ENCODE data around the gene SENP8.

Gene SENP8

GRCh38 chr15:72155635-72156616, 37.7 kb downstream of the SENP8 start:
- TF ChIP-seq EZH2phosphoT487 (IDR thresholded peaks at IDR 0.05; ENCODE audit: borderline replicate concordance) (no peak), CTCF (conservative IDR thresholded peaks at IDR 0.05; ENCODE audit: low read length) (peak; percentile 96)
- H3K79me2 ChIP-seq (ENCODE audit: insufficient read depth, low read length), result no peaks in the 10 kb centered on the region
- H2AFZ ChIP-seq (ENCODE audit: low read length), result peak overlapping the region; percentile 78
- no peaks in the 10 kb centered on the region for H4K20me1 ChIP-seq (ENCODE audit: insufficient read depth, low read length, poor library complexity, severe bottlenecking)
- peak overlapping the region; percentile 20 for H3K4me2 ChIP-seq (ENCODE audit: low read depth, low read length, poor library complexity, severe bottlenecking)
- H3K9me2 ChIP-seq (replicated peaks; ENCODE audit: low read depth, low read length), result no peaks in the 10 kb centered on the region
- no peak overlapping the region for H3K4me3 ChIP-seq (ENCODE audit: low read length, poor library complexity, severe bottlenecking)
- H3K9ac ChIP-seq (ENCODE audit: low read depth, low read length, poor library complexity, severe bottlenecking), result peak overlapping the region; percentile 21
- peaks cover 4% of the 10 kb centered on the region for H3K4me1 ChIP-seq (ENCODE audit: insufficient read depth, low read length, poor library complexity, severe bottlenecking)
- no peaks in the 10 kb centered on the region for H3K9me3 ChIP-seq (ENCODE audit: insufficient read depth, low read depth, low read length)
- no peaks in the 10 kb centered on the region for H3K27me3 ChIP-seq (ENCODE audit: insufficient read depth, low read length, poor library complexity, severe bottlenecking)
- H3K36me3 ChIP-seq (ENCODE audit: insufficient read depth, low read length), result no peaks in the 10 kb centered on the region
- H3F3A ChIP-seq (ENCODE audit: low read depth), result no peaks in the 10 kb centered on the region

- Histone ChIP-seq H3K4me1 (ENCODE audit: insufficient read depth, low read length, poor library complexity, severe bottlenecking) (peaks cover 4% of the 10 kb centered on the region), H3K36me3 (ENCODE audit: insufficient read depth, low read length) (no peaks in the 10 kb centered on the region), H2AFZ (ENCODE audit: low read length) (no peak overlapping the region), H3K9me3 (ENCODE audit: insufficient read depth, low read depth, low read length) (no peaks in the 10 kb centered on the region), H3K9me2 (replicated peaks; ENCODE audit: low read depth, low read length) (no peaks in the 10 kb centered on the region), H3K4me2 (ENCODE audit: low read depth, low read length, poor library complexity, severe bottlenecking) (no peak overlapping the region), H3K27me3 (ENCODE audit: insufficient read depth, low read length, poor library complexity, severe bottlenecking) (no peaks in the 10 kb centered on the region), H3K9ac (ENCODE audit: low read depth, low read length, poor library complexity, severe bottlenecking) (no peak overlapping the region), H3K4me3 (ENCODE audit: low read length, poor library complexity, severe bottlenecking) (no peak overlapping the region), H3K79me2 (ENCODE audit: insufficient read depth, low read length) (no peaks in the 10 kb centered on the region), H4K20me1 (ENCODE audit: insufficient read depth, low read length, poor library complexity, severe bottlenecking) (no peaks in the 10 kb centered on the region), H3F3A (ENCODE audit: low read depth) (no peaks in the 10 kb centered on the region)
- TF ChIP-seq CTCF (conservative IDR thresholded peaks at IDR 0.05; ENCODE audit: low read length) (no peak), EZH2phosphoT487 (IDR thresholded peaks at IDR 0.05; ENCODE audit: borderline replicate concordance) (no peak)
These were observed 38.7 kb downstream of the SENP8 start for GRCh38 chr15:72156928-72157327.

GRCh38 chr15:72160696-72161245, 42.6 kb downstream of the SENP8 start:
- H3K27me3 ChIP-seq (ENCODE audit: insufficient read depth, low read length, poor library complexity, severe bottlenecking), result no peaks in the 10 kb centered on the region
- H2AFZ ChIP-seq (ENCODE audit: low read length), result no peak overlapping the region
- no peak overlapping the region for H3K4me3 ChIP-seq (ENCODE audit: low read length, poor library complexity, severe bottlenecking)
- H3K4me2 ChIP-seq (ENCODE audit: low read depth, low read length, poor library complexity, severe bottlenecking), result no peak overlapping the region
- H3K36me3 ChIP-seq (ENCODE audit: insufficient read depth, low read length), result no peaks in the 10 kb centered on the region
- H3F3A ChIP-seq (ENCODE audit: low read depth), result no peaks in the 10 kb centered on the region
- H3K4me1 ChIP-seq (ENCODE audit: insufficient read depth, low read length, poor library complexity, severe bottlenecking), result peaks cover 4% of the 10 kb centered on the region
- no peaks in the 10 kb centered on the region for H3K9me3 ChIP-seq (ENCODE audit: insufficient read depth, low read depth, low read length)
- no peaks in the 10 kb centered on the region for H4K20me1 ChIP-seq (ENCODE audit: insufficient read depth, low read length, poor library complexity, severe bottlenecking)
- H3K9me2 ChIP-seq (replicated peaks; ENCODE audit: low read depth, low read length), result no peaks in the 10 kb centered on the region
- no peaks in the 10 kb centered on the region for H3K79me2 ChIP-seq (ENCODE audit: insufficient read depth, low read length)
- TF ChIP-seq CTCF (conservative IDR thresholded peaks at IDR 0.05; ENCODE audit: low read length), result no peak
- no peak for TF ChIP-seq EZH2phosphoT487 (IDR thresholded peaks at IDR 0.05; ENCODE audit: borderline replicate concordance)
- no peak overlapping the region for H3K9ac ChIP-seq (ENCODE audit: low read depth, low read length, poor library complexity, severe bottlenecking)

All from Loucy (cell line).